CD8-positive, alpha-beta memory T cell (primary cell): ENCODE measurements around the gene CCNF. TPM values are rescaled to one million over a fixed set of nuclear protein-coding genes. Genes with fewer than 3 reads are reported as not detected.

Experiments used
- CTCF ChIA-PET: fragments of 350-600 bp; sonication (Branson Sonifier 250); formaldehyde crosslinking; loops from one replicate; lab custom pipeline; 2021; ENCODE audit warnings: antibody characterized with exemption; lab: Charles Lee
- POLR2A ChIA-PET: fragments of 350-600 bp; sonication (Branson Sonifier 250); formaldehyde crosslinking; loops from one replicate; lab custom pipeline; 2021; ENCODE audit warnings: antibody characterized with exemption; lab: Charles Lee
- DNase-seq, 5 donors: peaks; one replicate each; pipeline versions ENCODE4 v3.0.0 to v3.0.0-alpha.2; 2020 to 2022; ENCODE audit warnings: mixed read lengths in 1 of 5
- H3K27ac ChIP-seq: one replicate; pipeline ENCODE4 v1.7.0; 2013; ENCODE audit warnings: low read depth, mild to moderate bottlenecking, low read length, moderate library complexity
- H3K27me3 ChIP-seq: 2 replicates; pipeline ENCODE4 v1.7.0; 2013; ENCODE audit warnings: low read length, mild to moderate bottlenecking; ENCODE audit not compliant: insufficient read depth, poor library complexity, severe bottlenecking
- H3K36me3 ChIP-seq: 2 replicates; pipeline ENCODE4 v1.7.0; 2013; ENCODE audit warnings: mild to moderate bottlenecking, low read length, moderate library complexity; ENCODE audit not compliant: insufficient read depth
- H3K4me1 ChIP-seq: 2 replicates; pipeline ENCODE4 v1.7.0; 2013; ENCODE audit warnings: mild to moderate bottlenecking, low read length, moderate library complexity; ENCODE audit not compliant: insufficient read depth
- H3K4me3 ChIP-seq: 2 replicates; pipeline ENCODE4 v1.7.0; 2013; ENCODE audit warnings: mild to moderate bottlenecking, low read length
- H3K9me3 ChIP-seq: 2 replicates; pipeline ENCODE4 v1.7.0; 2013; ENCODE audit warnings: mild to moderate bottlenecking, low read length
- H3K27ac Mint-ChIP-seq, 8 donors: one replicate each; pipeline ENCODE4 v1.8.0; 2020 to 2021; ENCODE audit warnings: mixed read lengths in 8 of 8, mild to moderate bottlenecking in 6 of 8, inconsistent platforms in 3 of 8, moderate library complexity in 3 of 8
- H3K27me3 Mint-ChIP-seq, 2 donors: one replicate each; pipeline ENCODE4 v1.8.0; 2020 to 2021; ENCODE audit warnings: mixed read lengths in 2 of 2, mild to moderate bottlenecking in 1 of 2, moderate library complexity in 1 of 2
- H3K36me3 Mint-ChIP-seq, 3 donors: one replicate each; pipeline ENCODE4 v1.8.0; 2020 to 2021; ENCODE audit warnings: mixed read lengths in 3 of 3, inconsistent platforms in 1 of 3, mild to moderate bottlenecking in 1 of 3
- H3K4me1 Mint-ChIP-seq, 3 donors: one replicate each; pipeline ENCODE4 v1.8.0; 2020 to 2021; ENCODE audit warnings: mixed read lengths in 3 of 3, inconsistent platforms in 1 of 3, mild to moderate bottlenecking in 1 of 3
- H3K4me3 Mint-ChIP-seq, 7 donors: one replicate each; pipeline ENCODE4 v1.8.0; 2020 to 2021; ENCODE audit warnings: mixed read lengths in 7 of 7, mild to moderate bottlenecking in 6 of 7, moderate library complexity in 4 of 7, inconsistent platforms in 2 of 7
- H3K9me3 Mint-ChIP-seq, 5 donors: one replicate each; pipeline ENCODE4 v1.8.0; 2020 to 2022; ENCODE audit warnings: mixed read lengths in 5 of 5, mild to moderate bottlenecking in 3 of 5, moderate library complexity in 2 of 5, inconsistent platforms in 1 of 5
- polyA plus RNA-seq: library from polyadenylated mRNA; unstranded; fragments of 300-500 nt; fragmentation: Illumina TruSeq; gene quantifications from one replicate; pipeline ENCODE4 v1.2.3, GENCODE V29; 2021
- total RNA-seq, 2 experiments: library from RNA; stranded (reverse); gene quantifications; one replicate each; pipeline ENCODE4 v1.2.3, GENCODE V29; 2021

The CCNF gene
- total and polyA plus RNA-seq, 3 experiments from 2014 or later = 2.6 to 30.8 (median 30.5) TPM

- Mint-ChIP-seq H3K4me1 (peaks cover 13 to 28% (median 16%) of the 10 kb centered on the region in 3 donors), H3K4me3 (peak overlapping the region in 5 of 7 donors; percentile 56 to 69 (median 63)), H3K27ac (peak overlapping the region; percentile 4 to 96 (median 80)), H3K27me3 (no peaks in the 10 kb centered on the region), H3K36me3 (no peaks in the 10 kb centered on the region), H3K9me3 (no peaks in the 10 kb centered on the region)
- Histone ChIP-seq H3K4me1 (peaks cover 14% of the 10 kb centered on the region), H3K27me3 (no peaks in the 10 kb centered on the region), H3K36me3 (no peaks in the 10 kb centered on the region), H3K9me3 (no peaks in the 10 kb centered on the region), H3K27ac (no peak overlapping the region), H3K4me3 (no peak overlapping the region)
- CTCF ChIA-PET = interaction anchor here (1.0 to 1.5 kb wide), 6 partner anchors 12 to 292 kb away, joined by 3 to 9 read pairs (median 3); partner anchors contain the start of genes ECI1 and TBC1D24
- DNase-seq = peak; percentile 65 to 87 (median 75)
- POLR2A ChIA-PET = interaction anchor here (1.3 kb wide), 1 partner anchor 12 kb away, joined by 3 read pairs; the partner anchor contains the start of gene TBC1D24
Measured at GRCh38 chr16:2486645-2487516, 57.6 kb downstream of the CCNF start.

DNA sequence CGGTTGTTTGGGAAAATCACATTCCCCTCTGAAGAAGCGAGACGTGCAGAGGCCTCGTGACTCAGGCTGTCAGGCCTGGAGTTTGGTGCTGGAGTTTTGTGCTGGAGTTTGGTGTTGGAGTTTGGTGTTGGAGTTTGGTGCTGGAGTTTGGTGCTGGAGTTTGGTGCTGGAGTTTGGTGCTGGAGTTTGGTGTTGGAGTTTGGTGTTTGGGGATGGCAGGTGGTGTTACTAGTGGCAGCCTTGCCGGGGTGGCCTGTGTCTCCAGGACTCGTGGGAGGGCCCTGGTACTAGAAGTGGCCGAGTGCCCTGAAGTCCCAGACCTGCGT is 58.2 kb downstream of the CCNF start:
- Histone ChIP-seq H3K36me3 (no peaks in the 10 kb centered on the region), H3K4me3 (no peak overlapping the region), H3K27ac (no peak overlapping the region), H3K4me1 (peaks cover 14% of the 10 kb centered on the region), H3K27me3 (no peaks in the 10 kb centered on the region), H3K9me3 (no peaks in the 10 kb centered on the region)
- DNase-seq = no peak
- ChIA-PET CTCF (interaction anchor here (0.7 to 1.9 kb wide), 5 partner anchors 13 to 292 kb away, joined by 3 to 6 read pairs (median 3); partner anchors contain the start of genes ECI1 and TBC1D24), POLR2A (interaction anchor here (1.3 kb wide), 1 partner anchor 13 kb away, joined by 3 read pairs; the partner anchor contains the start of gene TBC1D24)
- Mint-ChIP-seq H3K36me3 (peaks cover 0 to 2% (median 0%) of the 10 kb centered on the region in 3 donors), H3K27ac (peak overlapping the region in 7 of 8 donors; percentile 4 to 96 (median 83)), H3K9me3 (no peaks in the 10 kb centered on the region), H3K27me3 (no peaks in the 10 kb centered on the region), H3K4me1 (peaks cover 13 to 25% (median 16%) of the 10 kb centered on the region in 3 donors), H3K4me3 (peak overlapping the region in 4 of 7 donors; percentile 56 to 66 (median 62))

- H3K4me3 Mint-ChIP-seq = no peak overlapping the region
- no peaks in the 10 kb centered on the region for H3K27me3 Mint-ChIP-seq
- no peak overlapping the region for H3K4me3 ChIP-seq
- H3K27ac Mint-ChIP-seq = no peak overlapping the region
- DNase-seq = no peak
- CTCF ChIA-PET = interaction anchor here (0.7 to 1.9 kb wide), 4 partner anchors 12 to 293 kb away, joined by 3 to 6 read pairs (median 4); no protein-coding TSS in a partner anchor
- H3K27me3 ChIP-seq = no peaks in the 10 kb centered on the region
- H3K27ac ChIP-seq = no peak overlapping the region
- H3K4me1 Mint-ChIP-seq = peaks cover 13 to 25% (median 16%) of the 10 kb centered on the region in 3 donors
- POLR2A ChIA-PET = interaction anchor here (1.1 to 1.3 kb wide), 2 partner anchors 13 to 293 kb away, joined by 3 to 4 read pairs; partner anchors contain the start of gene TBC1D24
- H3K9me3 ChIP-seq = no peaks in the 10 kb centered on the region
- H3K36me3 ChIP-seq = no peaks in the 10 kb centered on the region
- peaks cover 14% of the 10 kb centered on the region for H3K4me1 ChIP-seq
- peaks cover 0 to 2% (median 0%) of the 10 kb centered on the region in 3 donors for H3K36me3 Mint-ChIP-seq
- no peaks in the 10 kb centered on the region for H3K9me3 Mint-ChIP-seq
Measured at GRCh38 chr16:2487903-2488531, 58.8 kb downstream of the CCNF start.

- Mint-ChIP-seq H3K4me3 (no peak overlapping the region), H3K36me3 (peaks cover 0 to 2% (median 0%) of the 10 kb centered on the region in 3 donors), H3K27me3 (no peaks in the 10 kb centered on the region), H3K4me1 (peaks cover 13 to 23% (median 14%) of the 10 kb centered on the region in 3 donors), H3K9me3 (no peaks in the 10 kb centered on the region), H3K27ac (no peak overlapping the region)
- Histone ChIP-seq H3K27me3 (no peaks in the 10 kb centered on the region), H3K4me3 (no peak overlapping the region), H3K27ac (no peak overlapping the region), H3K36me3 (no peaks in the 10 kb centered on the region), H3K9me3 (no peaks in the 10 kb centered on the region), H3K4me1 (peaks cover 14% of the 10 kb centered on the region)
- ChIA-PET CTCF (no interaction called here), POLR2A (no interaction called here)
- DNase-seq = no peak
Measured at GRCh38 chr16:2489581-2489980, 60.3 kb downstream of the CCNF start.

DNA sequence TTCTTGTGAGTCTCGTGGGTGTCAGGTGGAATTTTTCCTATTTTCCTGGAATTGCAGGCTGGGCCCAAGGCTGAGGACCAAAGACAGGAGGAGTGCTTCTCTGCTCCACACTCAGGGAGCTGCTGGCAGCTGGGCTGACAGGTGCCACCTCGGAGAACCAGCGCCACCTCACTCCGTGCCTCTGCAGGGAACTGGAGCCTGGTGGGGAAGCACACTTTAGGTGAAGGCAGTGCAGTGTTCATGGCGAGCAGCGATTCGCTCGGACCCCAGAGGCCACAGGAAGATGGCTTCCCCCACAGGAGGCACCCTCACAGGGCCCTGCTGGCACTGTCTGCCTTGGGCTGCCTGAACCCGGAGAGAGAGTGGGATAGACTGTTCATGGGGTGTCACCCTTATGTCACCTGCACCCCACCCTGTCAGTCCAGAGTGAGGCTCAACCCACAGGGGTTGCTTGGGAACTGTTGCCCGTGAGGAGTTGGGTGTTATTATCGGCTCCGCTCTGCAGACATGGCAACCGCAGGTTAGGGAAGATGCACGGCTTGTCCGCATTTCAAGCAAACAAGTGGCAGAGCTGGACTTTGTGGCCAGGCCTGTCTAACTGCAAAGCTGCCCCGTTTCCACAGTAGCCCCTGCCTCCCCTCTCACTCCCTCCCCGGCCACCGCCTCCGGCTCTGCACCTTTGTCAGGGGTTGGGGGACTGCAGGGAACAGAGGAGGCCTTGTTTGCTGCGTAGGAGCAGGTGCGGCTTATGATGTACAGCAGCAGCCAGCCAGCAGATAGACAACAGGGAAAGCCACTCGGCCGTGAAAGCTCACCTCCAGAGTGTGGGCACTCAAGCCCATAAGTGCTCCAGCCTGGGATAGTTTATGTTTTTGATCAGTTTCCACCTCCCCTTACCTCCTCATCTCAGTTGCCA is 61.2 kb downstream of the CCNF start:
- POLR2A ChIA-PET = no interaction called here

GRCh38 chr16:2492292-2492691 is 63.0 kb downstream of the CCNF start:
- H3K27ac Mint-ChIP-seq = no peak overlapping the region
- CTCF ChIA-PET = interaction anchor here (0.7 to 1.0 kb wide), 2 partner anchors 9 to 298 kb away, joined by 3 read pairs; no protein-coding TSS in a partner anchor

More for the DNA sequence above, 61.2 kb downstream of the CCNF start:
- H3K9me3 ChIP-seq = no peaks in the 10 kb centered on the region
- no peak overlapping the region for H3K27ac ChIP-seq
- H3K4me1 ChIP-seq = peaks cover 14% of the 10 kb centered on the region
- Mint-ChIP-seq H3K27ac (no peak overlapping the region), H3K27me3 (no peaks in the 10 kb centered on the region), H3K4me3 (no peak overlapping the region), H3K4me1 (peaks cover 10 to 16% (median 13%) of the 10 kb centered on the region in 3 donors), H3K9me3 (no peaks in the 10 kb centered on the region), H3K36me3 (peaks cover 0 to 2% (median under 1%) of the 10 kb centered on the region in 3 donors)
- no peak for DNase-seq
- no peaks in the 10 kb centered on the region for H3K27me3 ChIP-seq
- H3K36me3 ChIP-seq = no peaks in the 10 kb centered on the region
- CTCF ChIA-PET = no interaction called here
- H3K4me3 ChIP-seq = no peak overlapping the region

GRCh38 chr16:2493605-2494004 is 64.4 kb downstream of the CCNF start:
- no peaks in the 10 kb centered on the region for H3K4me1 Mint-ChIP-seq
- Histone ChIP-seq H3K4me3 (no peak overlapping the region), H3K27me3 (no peaks in the 10 kb centered on the region), H3K27ac (no peak overlapping the region), H3K4me1 (no peaks in the 10 kb centered on the region), H3K36me3 (no peaks in the 10 kb centered on the region), H3K9me3 (no peaks in the 10 kb centered on the region)
- H3K36me3 Mint-ChIP-seq = peaks cover 0 to 23% (median 2%) of the 10 kb centered on the region in 3 donors
- H3K4me3 Mint-ChIP-seq = no peak overlapping the region
- no peaks in the 10 kb centered on the region for H3K27me3 Mint-ChIP-seq
- no peaks in the 10 kb centered on the region for H3K9me3 Mint-ChIP-seq
- DNase-seq = no peak
- ChIA-PET CTCF (interaction anchor here (0.9 kb wide), 1 partner anchor 153 kb away, joined by 3 read pairs; the partner anchor contains the start of gene ABCA3), POLR2A (no interaction called here)
- peak overlapping the region in 1 of 8 donors; percentile 32 for H3K27ac Mint-ChIP-seq

More at GRCh38 chr16:2492292-2492691, 63.0 kb downstream of the CCNF start:
- no peaks in the 10 kb centered on the region for H3K36me3 ChIP-seq
- POLR2A ChIA-PET = no interaction called here
- Mint-ChIP-seq H3K4me3 (no peak overlapping the region), H3K9me3 (no peaks in the 10 kb centered on the region), H3K4me1 (peaks cover 3 to 4% (median 4%) of the 10 kb centered on the region in 3 donors), H3K27me3 (no peaks in the 10 kb centered on the region), H3K36me3 (peaks cover 0 to 13% (median 2%) of the 10 kb centered on the region in 3 donors)
- no peaks in the 10 kb centered on the region for H3K27me3 ChIP-seq
- H3K4me1 ChIP-seq = peaks cover 4% of the 10 kb centered on the region
- no peak overlapping the region for H3K27ac ChIP-seq
- no peak for DNase-seq
- no peaks in the 10 kb centered on the region for H3K9me3 ChIP-seq
- H3K4me3 ChIP-seq = no peak overlapping the region
